ENCODE measurements around the gene RNASEH2A. TPM values are rescaled to one million over a fixed set of nuclear protein-coding genes. Genes with fewer than 3 reads are reported as not detected.
A peak's percentile ranks its signal among the peaks of the same experiment; 100 is the strongest.

The RNASEH2A gene
- total RNA-seq, 1 experiment from 2014 or later: 16.7 TPM

GRCh38 chr19:12800923-12801465 lies 5.4 kb upstream of the RNASEH2A start:
- no peaks in the 10 kb centered on the region for H3K27me3 Mint-ChIP-seq (ENCODE audit: insufficient read depth, unreplicated experiment)
- peaks cover 14% of the 10 kb centered on the region for H3K4me1 Mint-ChIP-seq (ENCODE audit: insufficient read depth, unreplicated experiment)
- CTCF ChIA-PET: interaction anchor here (0.6 to 14.5 kb wide), 5 partner anchors 25 to 68 kb away, joined by 3 to 307 read pairs (median 46); partner anchors contain the start of gene HOOK2
- H3K4me3 Mint-ChIP-seq (ENCODE audit: unreplicated experiment): peak overlapping the region; percentile 82
- POLR2A ChIA-PET: interaction anchor here (0.7 to 4.4 kb wide), 13 partner anchors 9 to 190 kb away, joined by 3 to 54 read pairs (median 4); partner anchors contain the start of genes GCDH, GET3, JUNB and TNPO2
- DNase-seq (ENCODE audit: unreplicated experiment): no peak
- H3K9me3 Mint-ChIP-seq (ENCODE audit: unreplicated experiment): no peaks in the 10 kb centered on the region
- intact Hi-C loops (cut with micrococcal nuclease): loop anchor here (5.0 kb wide), 1 partner anchor 36 kb away; the partner anchor contains the start of gene MAST1
- TSS peak; percentile 49 for BruUV-seq (replicated peaks)
- peak overlapping the region; percentile 79 for H3K27ac Mint-ChIP-seq (ENCODE audit: low read depth, unreplicated experiment)
- H3K36me3 Mint-ChIP-seq (ENCODE audit: insufficient read depth, unreplicated experiment): peaks cover 30% of the 10 kb centered on the region
- TF ChIP-seq CTCF (IDR thresholded peaks at IDR 0.05; ENCODE audit: unreplicated experiment): no peak

GRCh38 chr19:12801466-12802266 lies 4.7 kb upstream of the RNASEH2A start, which contains the start of the genes PRDX2 and THSD8:
TSS of gene PRDX2 (minus strand) at chr19:12801800. CDS start at chr19:12801261, 539 bp downstream.
TSS of gene THSD8 (plus strand) at chr19:12802069. CDS start at chr19:12802072, 3 bp downstream.
- Mint-ChIP-seq H3K4me1 (ENCODE audit: insufficient read depth, unreplicated experiment) (peaks cover 10% of the 10 kb centered on the region), H3K27ac (ENCODE audit: low read depth, unreplicated experiment) (peak within 1 kb of the TSS; percentile 79), H3K27me3 (ENCODE audit: insufficient read depth, unreplicated experiment) (no peaks in the 10 kb centered on the region), H3K4me3 (ENCODE audit: unreplicated experiment) (peak within 1 kb of the TSS; percentile 82), H3K9me3 (ENCODE audit: unreplicated experiment) (no peaks in the 10 kb centered on the region), H3K36me3 (ENCODE audit: insufficient read depth, unreplicated experiment) (peaks cover 24% of the 10 kb centered on the region)
- no TSS peak for BruUV-seq (replicated peaks)
- DNase-seq (ENCODE audit: unreplicated experiment): peak; percentile 81
- intact Hi-C loops (cut with micrococcal nuclease): loop anchor here (5.0 kb wide), 1 partner anchor 36 kb away; the partner anchor contains the start of gene MAST1
- ChIA-PET POLR2A (interaction anchor here (0.8 to 4.4 kb wide), 18 partner anchors 10 to 191 kb away, joined by 3 to 54 read pairs (median 4); partner anchors contain the start of genes GCDH, JUNB, TNPO2 and TRIR), CTCF (interaction anchor here (0.5 to 14.5 kb wide), 8 partner anchors 9 to 132 kb away, joined by 3 to 307 read pairs (median 4); partner anchors contain the start of gene FARSA)
- no peak for TF ChIP-seq CTCF (IDR thresholded peaks at IDR 0.05; ENCODE audit: unreplicated experiment)

GRCh38 chr19:12802267-12803106 lies 3.9 kb upstream of the RNASEH2A start:
- BruUV-seq (replicated peaks): no TSS peak
- Mint-ChIP-seq H3K4me1 (ENCODE audit: insufficient read depth, unreplicated experiment) (peaks cover 15% of the 10 kb centered on the region), H3K36me3 (ENCODE audit: insufficient read depth, unreplicated experiment) (peaks cover 24% of the 10 kb centered on the region), H3K27ac (ENCODE audit: low read depth, unreplicated experiment) (peak overlapping the region; percentile 53), H3K4me3 (ENCODE audit: unreplicated experiment) (peak overlapping the region; percentile 82), H3K27me3 (ENCODE audit: insufficient read depth, unreplicated experiment) (no peaks in the 10 kb centered on the region), H3K9me3 (ENCODE audit: unreplicated experiment) (no peaks in the 10 kb centered on the region)
- peak; percentile 33 for DNase-seq (ENCODE audit: unreplicated experiment)
- CTCF ChIA-PET: interaction anchor here (0.5 to 14.5 kb wide), 8 partner anchors 9 to 131 kb away, joined by 3 to 307 read pairs (median 4); partner anchors contain the start of genes FARSA and GET3
- intact Hi-C loops (cut with micrococcal nuclease): loop anchor here (5.0 kb wide), 1 partner anchor 35 kb away; the partner anchor contains the start of gene MAST1
- POLR2A ChIA-PET: interaction anchor here (0.8 to 4.4 kb wide), 12 partner anchors 10 to 192 kb away, joined by 3 to 54 read pairs (median 4); partner anchors contain the start of genes GCDH, JUNB, TNPO2 and TRIR
- no peak for TF ChIP-seq CTCF (IDR thresholded peaks at IDR 0.05; ENCODE audit: unreplicated experiment)
